ENCODE measurements around the gene HPCAL4.

GRCh38 chr1:39698568-39698967 is 7.3 kb upstream of the HPCAL4 start:
- TF ChIP-seq GATA3 (IDR thresholded peaks at IDR 0.05; ENCODE audit: low read depth, low read length) (no peak), GATA2 (IDR thresholded peaks at IDR 0.05; ENCODE audit: low read depth, low read length) (no peak)
